ENCODE data around the gene ADCYAP1R1. TPM values are rescaled to one million over a fixed set of nuclear protein-coding genes. Genes with fewer than 3 reads are reported as not detected.

Gene ADCYAP1R1
- total and polyA plus RNA-seq, 2 of the 8 experiments (the other 6 are each of a cell fraction or from before 2014, with no cell fraction given), result 14.4 to 14.6 TPM

- TF ChIP-seq CHD7 (IDR thresholded peaks at IDR 0.05; ENCODE audit: insufficient replicate concordance, low read length), result no peak
- TF ChIP-seq, protein P1, sequence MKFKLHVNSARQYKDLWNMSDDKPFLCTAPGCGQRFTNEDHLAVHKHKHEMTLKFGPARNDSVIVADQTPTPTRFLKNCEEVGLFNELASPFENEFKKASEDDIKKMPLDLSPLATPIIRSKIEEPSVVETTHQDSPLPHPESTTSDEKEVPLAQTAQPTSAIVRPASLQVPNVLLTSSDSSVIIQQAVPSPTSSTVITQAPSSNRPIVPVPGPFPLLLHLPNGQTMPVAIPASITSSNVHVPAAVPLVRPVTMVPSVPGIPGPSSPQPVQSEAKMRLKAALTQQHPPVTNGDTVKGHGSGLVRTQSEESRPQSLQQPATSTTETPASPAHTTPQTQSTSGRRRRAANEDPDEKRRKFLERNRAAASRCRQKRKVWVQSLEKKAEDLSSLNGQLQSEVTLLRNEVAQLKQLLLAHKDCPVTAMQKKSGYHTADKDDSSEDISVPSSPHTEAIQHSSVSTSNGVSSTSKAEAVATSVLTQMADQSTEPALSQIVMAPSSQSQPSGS (IDR thresholded peaks at IDR 0.05; ENCODE audit: low read length), result no peak
- TF ChIP-seq NANOG (IDR thresholded peaks at IDR 0.05; ENCODE audit: insufficient read depth, low read depth, low read length, poor library complexity, severe bottlenecking), result no peak
- TF ChIP-seq SRF (IDR thresholded peaks at IDR 0.05; ENCODE audit: low read depth, low read length), result no peak
- TF ChIP-seq RBBP5 (IDR thresholded peaks at IDR 0.05; ENCODE audit: borderline replicate concordance, low read depth, low read length), result no peak
Measured at GRCh38 chr7:31111109-31111451, 59.0 kb downstream of the ADCYAP1R1 start (continued).
